GM21529 (cell line): ENCODE measurements around the gene AJAP1.

Experiments used
- ATAC-seq: cut with Tn5 transposase; IDR thresholded peaks from one replicate; pipeline ENCODE4 v1.9.1; 2021; ENCODE audit not compliant: unreplicated experiment

AJAP1 gene

GRCh38 chr1:4762146-4762545 is 107.7 kb downstream of the AJAP1 start:
- no peak for ATAC-seq

- ATAC-seq: no peak
These were observed 112.9 kb downstream of the AJAP1 start for GRCh38 chr1:4767308-4767707.

- no peak for ATAC-seq
These were observed 114.1 kb downstream of the AJAP1 start for GRCh38 chr1:4768553-4768952.

- no peak for ATAC-seq
These were observed 115.3 kb downstream of the AJAP1 start for GRCh38 chr1:4769516-4770280.

GRCh38 chr1:4770713-4771112 is 116.3 kb downstream of the AJAP1 start:
- ATAC-seq: no peak

GRCh38 chr1:4771267-4771666 is 116.9 kb downstream of the AJAP1 start:
- no peak for ATAC-seq

GRCh38 chr1:4771721-4772120 is 117.3 kb downstream of the AJAP1 start:
- ATAC-seq: no peak

- no peak for ATAC-seq
These were observed 118.0 kb downstream of the AJAP1 start for GRCh38 chr1:4772294-4773010.

GRCh38 chr1:4773226-4773625 is 118.8 kb downstream of the AJAP1 start:
- no peak for ATAC-seq

- no peak for ATAC-seq
These were observed 121.1 kb downstream of the AJAP1 start for GRCh38 chr1:4775506-4775905.

GRCh38 chr1:4778056-4778455 is 123.6 kb downstream of the AJAP1 start:
- ATAC-seq: no peak

GRCh38 chr1:4781646-4782045 is 127.2 kb downstream of the AJAP1 start:
- no peak for ATAC-seq

- ATAC-seq: no peak
These were observed 130.4 kb downstream of the AJAP1 start for GRCh38 chr1:4784761-4785160.

- no peak for ATAC-seq
These were observed 131.6 kb downstream of the AJAP1 start for GRCh38 chr1:4786055-4786454.

GRCh38 chr1:4787551-4787950 is 133.1 kb downstream of the AJAP1 start:
- no peak for ATAC-seq

GRCh38 chr1:4792565-4792964 is 138.2 kb downstream of the AJAP1 start:
- no peak for ATAC-seq

- no peak for ATAC-seq
These were observed 139.8 kb downstream of the AJAP1 start for GRCh38 chr1:4794020-4794780.

GRCh38 chr1:4796161-4797015 is 142.0 kb downstream of the AJAP1 start:
- ATAC-seq: peak; percentile 91

GRCh38 chr1:4797016-4797410 is 142.6 kb downstream of the AJAP1 start:
- ATAC-seq: no peak

GRCh38 chr1:4797429-4797828 is 143.0 kb downstream of the AJAP1 start:
- no peak for ATAC-seq
